ENCODE measurements around the gene RPS6KA5. TPM values are rescaled to one million over a fixed set of nuclear protein-coding genes. Genes with fewer than 3 reads are reported as not detected.
A peak's percentile ranks its signal among the peaks of the same experiment; 100 is the strongest.

Gene RPS6KA5
- total RNA-seq, 4 donors from 2014 or later, result 8.2 to 13.6 (median 10.2) TPM

DNA sequence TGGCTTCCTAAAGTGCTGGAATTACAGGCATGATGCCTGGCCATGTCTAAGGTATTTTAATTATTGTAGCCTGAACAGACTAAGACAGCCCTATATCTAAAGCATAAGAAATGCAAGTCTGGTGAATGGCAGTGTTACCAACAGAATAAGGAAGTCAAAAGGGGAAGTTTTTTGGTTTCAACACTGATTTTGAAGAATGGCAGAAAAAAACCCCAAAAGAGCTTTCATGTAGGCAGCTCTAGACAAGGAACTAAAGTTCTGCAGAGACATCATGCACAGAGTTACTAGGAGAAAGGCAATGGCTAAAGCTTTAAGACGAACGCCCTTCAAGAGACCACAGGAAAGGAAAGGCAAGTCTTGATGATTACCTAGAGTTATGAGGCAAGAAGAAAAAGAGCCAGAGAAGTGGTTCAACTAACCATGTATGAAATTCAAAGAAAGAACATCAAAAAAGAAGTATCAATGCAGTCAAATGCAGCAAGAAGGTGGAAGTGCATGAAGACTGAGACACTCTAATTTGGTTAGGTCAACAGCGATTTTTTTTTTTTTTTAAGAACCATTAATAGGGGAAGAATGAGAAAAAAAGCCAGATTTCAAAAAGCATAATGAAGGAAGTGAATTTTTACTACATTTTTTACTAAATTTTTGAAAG lies 50.8 kb downstream of the RPS6KA5 start:
- 72 to 82% methylated on average over 3 of the region's 3 CpGs for WGBS, 2 donors
- peak in 1 of 2 donors; percentile 7 for TF ChIP-seq POLR2A (IDR thresholded peaks at IDR 0.05)
- TF ChIP-seq, protein P1, sequence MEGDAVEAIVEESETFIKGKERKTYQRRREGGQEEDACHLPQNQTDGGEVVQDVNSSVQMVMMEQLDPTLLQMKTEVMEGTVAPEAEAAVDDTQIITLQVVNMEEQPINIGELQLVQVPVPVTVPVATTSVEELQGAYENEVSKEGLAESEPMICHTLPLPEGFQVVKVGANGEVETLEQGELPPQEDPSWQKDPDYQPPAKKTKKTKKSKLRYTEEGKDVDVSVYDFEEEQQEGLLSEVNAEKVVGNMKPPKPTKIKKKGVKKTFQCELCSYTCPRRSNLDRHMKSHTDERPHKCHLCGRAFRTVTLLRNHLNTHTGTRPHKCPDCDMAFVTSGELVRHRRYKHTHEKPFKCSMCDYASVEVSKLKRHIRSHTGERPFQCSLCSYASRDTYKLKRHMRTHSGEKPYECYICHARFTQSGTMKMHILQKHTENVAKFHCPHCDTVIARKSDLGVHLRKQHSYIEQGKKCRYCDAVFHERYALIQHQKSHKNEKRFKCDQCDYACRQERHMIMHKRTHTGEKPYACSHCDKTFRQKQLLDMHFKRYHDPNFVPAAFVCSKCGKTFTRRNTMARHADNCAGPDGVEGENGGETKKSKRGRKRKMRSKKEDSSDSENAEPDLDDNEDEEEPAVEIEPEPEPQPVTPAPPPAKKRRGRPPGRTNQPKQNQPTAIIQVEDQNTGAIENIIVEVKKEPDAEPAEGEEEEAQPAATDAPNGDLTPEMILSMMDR (IDR thresholded peaks at IDR 0.05), result no peak
- no peak for DNase-seq (ENCODE audit: low spot score in 2 of 2)
- intact Hi-C loops (cut with DNase I; ENCODE audit: low total_unique reads), result no loop called here
- H3K4me3 ChIP-seq (ENCODE audit: low read depth, poor library complexity, severe bottlenecking), result no peak overlapping the region

DNA sequence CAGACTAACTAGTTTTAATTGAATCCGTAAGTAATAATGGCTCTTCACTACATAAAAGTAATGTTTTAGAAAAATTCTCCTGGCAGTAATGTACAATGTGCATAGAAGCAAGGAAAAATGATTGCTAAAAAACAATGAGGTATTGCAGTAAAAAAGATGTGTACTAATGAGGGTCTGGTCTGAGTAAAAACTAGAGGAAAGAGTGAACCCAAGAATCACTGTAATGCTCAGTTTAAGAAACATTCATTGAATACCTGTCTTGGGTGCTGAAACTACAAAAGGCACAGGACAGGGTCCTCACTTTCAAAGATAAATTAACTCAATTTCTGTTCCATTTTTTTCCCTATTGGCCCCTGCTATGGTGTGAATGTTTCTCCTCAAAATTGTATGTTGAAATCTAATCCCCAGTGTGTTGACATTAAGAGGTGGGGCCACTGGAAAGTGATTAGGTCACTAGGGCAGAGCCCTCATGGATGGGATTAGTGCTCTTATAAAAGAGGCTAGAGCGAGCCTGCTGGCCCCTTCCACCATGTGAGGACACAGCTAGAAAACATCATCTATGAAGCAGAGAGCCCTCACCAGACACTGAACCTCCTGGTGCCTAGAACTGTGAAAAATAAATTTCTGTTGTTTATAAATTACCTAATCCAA lies 51.6 kb downstream of the RPS6KA5 start:
- DNase-seq (ENCODE audit: low spot score in 2 of 2), result peak in 1 of 2 donors; percentile 24
- 79 to 87% methylated on average over 2 of the region's 2 CpGs for WGBS, 2 donors
- no peak overlapping the region for H3K4me3 ChIP-seq (ENCODE audit: low read depth, poor library complexity, severe bottlenecking)
- no peak for TF ChIP-seq POLR2A (IDR thresholded peaks at IDR 0.05)
- TF ChIP-seq, protein P1 (IDR thresholded peaks at IDR 0.05), result no peak
- intact Hi-C loops (cut with DNase I; ENCODE audit: low total_unique reads), result no loop called here

DNA sequence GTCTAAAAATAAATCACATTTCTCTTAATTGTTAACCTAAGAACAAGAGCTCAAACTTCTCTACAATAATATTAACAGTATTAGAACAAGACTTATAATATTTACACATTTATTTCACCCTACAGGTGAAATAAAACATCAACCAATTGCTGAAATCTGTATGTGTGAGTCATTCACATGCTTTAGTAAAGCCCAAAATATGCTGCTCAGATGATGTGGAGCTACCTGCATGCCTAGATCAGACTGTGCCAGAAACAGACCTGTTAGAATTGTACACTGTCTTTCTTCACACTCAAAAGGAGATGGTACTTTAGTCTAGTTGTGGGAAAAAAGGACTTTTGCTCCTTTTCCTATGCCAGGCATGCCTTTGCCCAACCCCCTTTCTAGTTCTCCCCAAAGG lies 54.7 kb downstream of the RPS6KA5 start:
- no peak overlapping the region for H3K4me3 ChIP-seq (ENCODE audit: low read depth, poor library complexity, severe bottlenecking)
- no peak for TF ChIP-seq POLR2A (IDR thresholded peaks at IDR 0.05)
- TF ChIP-seq, protein P1 (IDR thresholded peaks at IDR 0.05), result no peak
- no peak for DNase-seq (ENCODE audit: low spot score in 2 of 2)
- intact Hi-C loops (cut with DNase I; ENCODE audit: low total_unique reads), result no loop called here

DNA sequence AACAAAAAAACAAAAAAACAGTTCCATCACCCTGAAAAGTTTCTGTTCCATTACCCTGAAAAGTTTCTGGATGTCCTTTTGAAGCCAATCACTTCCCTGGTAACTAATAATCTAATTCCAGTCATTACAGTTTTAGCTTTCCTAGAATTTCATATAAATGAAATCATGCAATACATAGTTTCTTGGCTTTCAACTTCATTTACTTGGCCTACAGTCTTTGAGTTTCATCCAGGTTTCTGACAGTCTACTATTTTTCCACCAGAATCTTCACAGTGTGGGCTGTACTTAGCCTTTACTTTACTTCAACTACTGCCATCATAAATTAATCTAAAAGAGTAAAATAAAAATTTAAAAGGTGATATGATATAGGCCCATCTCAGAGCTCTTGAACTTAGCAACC lies 55.5 kb downstream of the RPS6KA5 start:
- H3K4me3 ChIP-seq (ENCODE audit: low read depth, poor library complexity, severe bottlenecking), result no peak overlapping the region
- TF ChIP-seq POLR2A (IDR thresholded peaks at IDR 0.05), result no peak
- TF ChIP-seq, protein P1 (IDR thresholded peaks at IDR 0.05), result no peak
- intact Hi-C loops (cut with DNase I; ENCODE audit: low total_unique reads), result no loop called here
- DNase-seq (ENCODE audit: low spot score in 2 of 2), result no peak

DNA sequence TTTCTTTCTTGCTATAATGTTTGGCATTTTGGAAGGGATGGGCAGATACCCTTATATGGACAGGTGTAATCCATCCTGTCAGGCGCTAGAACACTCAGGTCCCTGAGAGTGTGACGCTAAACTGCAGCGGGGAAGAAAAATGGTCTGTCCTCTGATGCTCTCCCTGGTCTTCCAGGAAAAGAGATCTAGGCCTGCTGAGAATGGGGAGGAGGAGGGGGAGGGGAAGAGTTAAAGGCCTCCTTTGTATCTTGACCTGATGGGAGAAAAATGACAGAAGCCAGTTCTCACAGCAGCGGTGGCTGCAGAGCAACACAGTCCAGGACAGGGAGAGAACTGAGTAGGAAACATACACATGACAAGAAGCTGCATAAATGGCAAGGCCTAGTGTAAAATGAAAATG lies 61.1 kb downstream of the RPS6KA5 start:
- no peak for DNase-seq (ENCODE audit: low spot score in 2 of 2)
- 88 to 93% methylated on average over 4 of the region's 4 CpGs for WGBS, 2 donors
- intact Hi-C loops (cut with DNase I; ENCODE audit: low total_unique reads), result no loop called here
- TF ChIP-seq POLR2A (IDR thresholded peaks at IDR 0.05), result no peak
- TF ChIP-seq, protein P1 (IDR thresholded peaks at IDR 0.05), result no peak
- no peak overlapping the region for H3K4me3 ChIP-seq (ENCODE audit: low read depth, poor library complexity, severe bottlenecking)
